H1 (cell line): Measurements from ENCODE around the gene NETO1. TPM values are rescaled to one million over a fixed set of nuclear protein-coding genes. Genes with fewer than 3 reads are reported as not detected.

Experiments used
- EGR1 ChIP-seq: IDR thresholded peaks from 2 replicates; pipeline ENCODE4 v1.6.1; 2011; ENCODE audit warnings: low read depth, low read length, borderline replicate concordance
- EZH2 ChIP-seq: fragments of 200-600 bp; sonication (generic); IDR thresholded peaks from 2 replicates; pipeline ENCODE4 v1.7.1; 2012; ENCODE audit warnings: low read depth, mild to moderate bottlenecking, moderate library complexity, low read length, inconsistent platforms; ENCODE audit not compliant: severe bottlenecking
- MAFK ChIP-seq: IDR thresholded peaks from 2 replicates; pipeline ENCODE4 v1.6.1; 2012; ENCODE audit warnings: low read depth, mild to moderate bottlenecking, improper control_type of control experiment, low read length
- PHF8 ChIP-seq: fragments of 200-600 bp; sonication (generic); conservative IDR thresholded peaks from 2 replicates; pipeline ENCODE4 v1.7.1; 2012; ENCODE audit warnings: low read depth, mild to moderate bottlenecking, inconsistent platforms, low read length, moderate library complexity
- RNF2 ChIP-seq: fragments of 200-900, 300-1000 bp; sonication (generic); IDR thresholded peaks from 2 replicates; pipeline ENCODE4 v1.7.1; 2016; ENCODE audit warnings: borderline replicate concordance, low read depth, mild to moderate bottlenecking, antibody characterized with exemption, low read length; ENCODE audit not compliant: poor library complexity, severe bottlenecking; ENCODE audit errors: missing control alignments
- SAP30 ChIP-seq: fragments of 300-600 bp; sonication (generic); IDR thresholded peaks from 2 replicates; pipeline ENCODE4 v1.7.1; 2012; ENCODE audit warnings: low read length, moderate library complexity, mild to moderate bottlenecking, inconsistent platforms; ENCODE audit not compliant: insufficient read depth, insufficient replicate concordance
- SP2 ChIP-seq: IDR thresholded peaks from 2 replicates; pipeline ENCODE4 v1.6.1; 2012; ENCODE audit warnings: mild to moderate bottlenecking, low read length, inconsistent platforms
- polyA plus RNA-seq, 7 experiments: library from polyadenylated mRNA; depleted of rRNA in 3 of 7; stranded (reverse) in 5 of 7; unstranded in 2 of 7; fragments of >200 nt in 5 of 7; fragments of 200-250 nt in 2 of 7; gene quantifications; 1 replicate in 5 of 7; 2 replicates in 1 of 7; 4 replicates in 1 of 7; pipeline versions ENCODE4 v1.2.1 to v1.2.3, GENCODE V29; 2011 to 2013; ENCODE audit warnings: missing spikeins in 2 of 7, mixed read lengths in 2 of 7
- total RNA-seq: library from RNA; stranded (reverse); fragmentation: NEBNext Ultra II Directional; extraction: Animal tissue kit (Norgen Biotek cat#: 25700); gene quantifications from 2 replicates; pipeline ENCODE4 v1.2.1, GENCODE V29; 2021
- TF ChIP-seq, protein P1 (sequence below): fragments of 300-600 bp; sonication (generic); IDR thresholded peaks from 2 replicates; pipeline ENCODE4 v1.7.1; 2012; ENCODE audit warnings: low read length, moderate library complexity, mild to moderate bottlenecking, inconsistent platforms; ENCODE audit not compliant: insufficient replicate concordance
- TF ChIP-seq, protein P2 (sequence below): IDR thresholded peaks from 2 replicates; pipeline ENCODE4 v1.6.1; 2012; ENCODE audit warnings: low read length, inconsistent platforms

The NETO1 gene
- total and polyA plus RNA-seq, 2 of the 8 experiments (the other 6 are each of a cell fraction or from before 2014, with no cell fraction given), result 3.0 to 19.3 TPM

DNA sequence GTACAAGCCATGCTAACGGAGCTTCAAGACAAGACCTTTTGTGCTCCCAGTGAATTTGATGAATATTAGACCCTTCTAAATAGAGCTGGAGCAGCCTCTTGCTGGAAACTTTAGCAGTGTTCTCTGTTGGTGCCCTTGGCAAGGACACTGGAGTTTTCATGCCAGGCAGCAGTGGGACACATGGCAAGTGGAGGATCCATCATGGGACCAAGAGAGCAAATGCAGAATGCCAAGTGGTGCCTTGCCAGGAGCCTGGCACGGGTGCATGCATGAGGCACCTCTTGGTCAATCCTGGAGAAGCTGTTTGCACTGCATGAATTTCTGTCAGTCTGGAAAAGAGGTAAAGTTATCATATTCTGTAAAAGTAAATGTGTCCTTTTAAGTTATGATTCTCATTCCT is 59.1 kb downstream of the NETO1 start (continued):
- TF ChIP-seq, protein P1, sequence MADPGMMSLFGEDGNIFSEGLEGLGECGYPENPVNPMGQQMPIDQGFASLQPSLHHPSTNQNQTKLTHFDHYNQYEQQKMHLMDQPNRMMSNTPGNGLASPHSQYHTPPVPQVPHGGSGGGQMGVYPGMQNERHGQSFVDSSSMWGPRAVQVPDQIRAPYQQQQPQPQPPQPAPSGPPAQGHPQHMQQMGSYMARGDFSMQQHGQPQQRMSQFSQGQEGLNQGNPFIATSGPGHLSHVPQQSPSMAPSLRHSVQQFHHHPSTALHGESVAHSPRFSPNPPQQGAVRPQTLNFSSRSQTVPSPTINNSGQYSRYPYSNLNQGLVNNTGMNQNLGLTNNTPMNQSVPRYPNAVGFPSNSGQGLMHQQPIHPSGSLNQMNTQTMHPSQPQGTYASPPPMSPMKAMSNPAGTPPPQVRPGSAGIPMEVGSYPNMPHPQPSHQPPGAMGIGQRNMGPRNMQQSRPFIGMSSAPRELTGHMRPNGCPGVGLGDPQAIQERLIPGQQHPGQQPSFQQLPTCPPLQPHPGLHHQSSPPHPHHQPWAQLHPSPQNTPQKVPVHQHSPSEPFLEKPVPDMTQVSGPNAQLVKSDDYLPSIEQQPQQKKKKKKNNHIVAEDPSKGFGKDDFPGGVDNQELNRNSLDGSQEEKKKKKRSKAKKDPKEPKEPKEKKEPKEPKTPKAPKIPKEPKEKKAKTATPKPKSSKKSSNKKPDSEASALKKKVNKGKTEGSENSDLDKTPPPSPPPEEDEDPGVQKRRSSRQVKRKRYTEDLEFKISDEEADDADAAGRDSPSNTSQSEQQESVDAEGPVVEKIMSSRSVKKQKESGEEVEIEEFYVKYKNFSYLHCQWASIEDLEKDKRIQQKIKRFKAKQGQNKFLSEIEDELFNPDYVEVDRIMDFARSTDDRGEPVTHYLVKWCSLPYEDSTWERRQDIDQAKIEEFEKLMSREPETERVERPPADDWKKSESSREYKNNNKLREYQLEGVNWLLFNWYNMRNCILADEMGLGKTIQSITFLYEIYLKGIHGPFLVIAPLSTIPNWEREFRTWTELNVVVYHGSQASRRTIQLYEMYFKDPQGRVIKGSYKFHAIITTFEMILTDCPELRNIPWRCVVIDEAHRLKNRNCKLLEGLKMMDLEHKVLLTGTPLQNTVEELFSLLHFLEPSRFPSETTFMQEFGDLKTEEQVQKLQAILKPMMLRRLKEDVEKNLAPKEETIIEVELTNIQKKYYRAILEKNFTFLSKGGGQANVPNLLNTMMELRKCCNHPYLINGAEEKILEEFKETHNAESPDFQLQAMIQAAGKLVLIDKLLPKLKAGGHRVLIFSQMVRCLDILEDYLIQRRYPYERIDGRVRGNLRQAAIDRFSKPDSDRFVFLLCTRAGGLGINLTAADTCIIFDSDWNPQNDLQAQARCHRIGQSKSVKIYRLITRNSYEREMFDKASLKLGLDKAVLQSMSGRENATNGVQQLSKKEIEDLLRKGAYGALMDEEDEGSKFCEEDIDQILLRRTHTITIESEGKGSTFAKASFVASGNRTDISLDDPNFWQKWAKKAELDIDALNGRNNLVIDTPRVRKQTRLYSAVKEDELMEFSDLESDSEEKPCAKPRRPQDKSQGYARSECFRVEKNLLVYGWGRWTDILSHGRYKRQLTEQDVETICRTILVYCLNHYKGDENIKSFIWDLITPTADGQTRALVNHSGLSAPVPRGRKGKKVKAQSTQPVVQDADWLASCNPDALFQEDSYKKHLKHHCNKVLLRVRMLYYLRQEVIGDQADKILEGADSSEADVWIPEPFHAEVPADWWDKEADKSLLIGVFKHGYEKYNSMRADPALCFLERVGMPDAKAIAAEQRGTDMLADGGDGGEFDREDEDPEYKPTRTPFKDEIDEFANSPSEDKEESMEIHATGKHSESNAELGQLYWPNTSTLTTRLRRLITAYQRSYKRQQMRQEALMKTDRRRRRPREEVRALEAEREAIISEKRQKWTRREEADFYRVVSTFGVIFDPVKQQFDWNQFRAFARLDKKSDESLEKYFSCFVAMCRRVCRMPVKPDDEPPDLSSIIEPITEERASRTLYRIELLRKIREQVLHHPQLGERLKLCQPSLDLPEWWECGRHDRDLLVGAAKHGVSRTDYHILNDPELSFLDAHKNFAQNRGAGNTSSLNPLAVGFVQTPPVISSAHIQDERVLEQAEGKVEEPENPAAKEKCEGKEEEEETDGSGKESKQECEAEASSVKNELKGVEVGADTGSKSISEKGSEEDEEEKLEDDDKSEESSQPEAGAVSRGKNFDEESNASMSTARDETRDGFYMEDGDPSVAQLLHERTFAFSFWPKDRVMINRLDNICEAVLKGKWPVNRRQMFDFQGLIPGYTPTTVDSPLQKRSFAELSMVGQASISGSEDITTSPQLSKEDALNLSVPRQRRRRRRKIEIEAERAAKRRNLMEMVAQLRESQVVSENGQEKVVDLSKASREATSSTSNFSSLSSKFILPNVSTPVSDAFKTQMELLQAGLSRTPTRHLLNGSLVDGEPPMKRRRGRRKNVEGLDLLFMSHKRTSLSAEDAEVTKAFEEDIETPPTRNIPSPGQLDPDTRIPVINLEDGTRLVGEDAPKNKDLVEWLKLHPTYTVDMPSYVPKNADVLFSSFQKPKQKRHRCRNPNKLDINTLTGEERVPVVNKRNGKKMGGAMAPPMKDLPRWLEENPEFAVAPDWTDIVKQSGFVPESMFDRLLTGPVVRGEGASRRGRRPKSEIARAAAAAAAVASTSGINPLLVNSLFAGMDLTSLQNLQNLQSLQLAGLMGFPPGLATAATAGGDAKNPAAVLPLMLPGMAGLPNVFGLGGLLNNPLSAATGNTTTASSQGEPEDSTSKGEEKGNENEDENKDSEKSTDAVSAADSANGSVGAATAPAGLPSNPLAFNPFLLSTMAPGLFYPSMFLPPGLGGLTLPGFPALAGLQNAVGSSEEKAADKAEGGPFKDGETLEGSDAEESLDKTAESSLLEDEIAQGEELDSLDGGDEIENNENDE, result no peak
- TF ChIP-seq, protein P2, sequence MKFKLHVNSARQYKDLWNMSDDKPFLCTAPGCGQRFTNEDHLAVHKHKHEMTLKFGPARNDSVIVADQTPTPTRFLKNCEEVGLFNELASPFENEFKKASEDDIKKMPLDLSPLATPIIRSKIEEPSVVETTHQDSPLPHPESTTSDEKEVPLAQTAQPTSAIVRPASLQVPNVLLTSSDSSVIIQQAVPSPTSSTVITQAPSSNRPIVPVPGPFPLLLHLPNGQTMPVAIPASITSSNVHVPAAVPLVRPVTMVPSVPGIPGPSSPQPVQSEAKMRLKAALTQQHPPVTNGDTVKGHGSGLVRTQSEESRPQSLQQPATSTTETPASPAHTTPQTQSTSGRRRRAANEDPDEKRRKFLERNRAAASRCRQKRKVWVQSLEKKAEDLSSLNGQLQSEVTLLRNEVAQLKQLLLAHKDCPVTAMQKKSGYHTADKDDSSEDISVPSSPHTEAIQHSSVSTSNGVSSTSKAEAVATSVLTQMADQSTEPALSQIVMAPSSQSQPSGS, result no peak
- TF ChIP-seq EGR1, result no peak
- no peak for TF ChIP-seq SP2
- TF ChIP-seq PHF8, result no peak
- no peak for TF ChIP-seq MAFK
- no peak for TF ChIP-seq EZH2
- TF ChIP-seq RNF2, result no peak
- no peak for TF ChIP-seq SAP30
